NCI-H2196 (cell line): Measurements from ENCODE around the gene IBA57.

ENCODE experiments used
- DNase-seq: peaks from one replicate; lab custom pipeline; 2025; ENCODE audit not compliant: unreplicated experiment; lab: John Stamatoyannopoulos, UW

The IBA57 gene

GRCh38 chr1:228155596-228156514 lies 9.7 kb upstream of the IBA57 start:
- no peak for DNase-seq

- no peak for DNase-seq
These were observed 9.1 kb upstream of the IBA57 start for GRCh38 chr1:228156515-228156881.

GRCh38 chr1:228156941-228157728 lies 8.5 kb upstream of the IBA57 start:
- no peak for DNase-seq

GRCh38 chr1:228157729-228158126 lies 7.9 kb upstream of the IBA57 start:
- DNase-seq, result no peak

GRCh38 chr1:228158151-228159007 lies 7.2 kb upstream of the IBA57 start:
- DNase-seq, result no peak

GRCh38 chr1:228159008-228159665 lies 6.5 kb upstream of the IBA57 start:
- DNase-seq, result no peak

- DNase-seq, result no peak
These were observed 5.3 kb upstream of the IBA57 start for GRCh38 chr1:228160201-228160761.

- DNase-seq, result no peak
These were observed 4.2 kb upstream of the IBA57 start for GRCh38 chr1:228161362-228161761.

GRCh38 chr1:228161866-228162265 lies 3.7 kb upstream of the IBA57 start:
- no peak for DNase-seq

GRCh38 chr1:228162286-228163006 lies 3.2 kb upstream of the IBA57 start:
- no peak for DNase-seq

GRCh38 chr1:228163007-228163753 lies 2.4 kb upstream of the IBA57 start:
- no peak for DNase-seq

GRCh38 chr1:228163776-228164519 lies 1.7 kb upstream of the IBA57 start:
- DNase-seq, result no peak

- DNase-seq, result no peak
These were observed 838 bp upstream of the IBA57 start for GRCh38 chr1:228164561-228165371.

- peak; percentile 66 for DNase-seq
These were observed 749 bp downstream of the IBA57 start for GRCh38 chr1:228166170-228166936.

- DNase-seq, result no peak
These were observed 3.1 kb downstream of the IBA57 start for GRCh38 chr1:228168563-228169270.

GRCh38 chr1:228169345-228169744 lies 3.7 kb downstream of the IBA57 start:
- no peak for DNase-seq
